ENCODE results near the gene HOXD8. TPM values are rescaled to one million over a fixed set of nuclear protein-coding genes. Genes with fewer than 3 reads are reported as not detected.

Gene HOXD8
- total and polyA plus RNA-seq, 4 donors, result 0.34 to 1.6 (median 1.0) TPM

DNA sequence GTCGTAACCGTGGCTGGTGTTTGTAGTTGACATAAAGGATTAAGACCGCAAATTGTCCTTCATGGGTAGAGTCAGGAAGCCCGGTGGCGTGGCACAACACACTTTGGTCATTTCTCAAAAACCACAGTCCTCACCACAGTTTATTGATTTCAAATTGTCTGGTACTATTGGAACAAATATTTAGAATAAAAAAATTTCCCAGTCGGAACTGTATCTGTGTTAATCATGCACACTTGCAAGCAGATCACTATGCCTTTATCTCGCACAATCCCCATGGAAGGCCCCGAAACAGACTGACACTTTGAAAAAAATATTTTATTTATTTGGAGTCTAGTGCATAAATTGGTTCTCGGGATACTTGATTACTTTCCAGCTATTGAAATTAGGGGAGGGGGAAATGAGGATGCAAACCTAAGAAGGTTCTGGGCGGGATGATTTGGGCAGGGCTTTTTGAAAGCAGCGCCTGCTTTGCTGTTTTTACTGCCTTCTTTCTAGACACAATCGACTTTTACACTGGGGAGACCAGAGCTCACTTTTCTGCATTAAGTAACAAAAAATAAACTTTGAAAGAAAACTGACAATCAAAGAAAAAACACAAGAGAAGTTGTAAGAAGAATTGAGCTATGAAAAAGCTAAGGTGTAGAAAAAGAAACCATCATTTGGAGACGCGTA lies 43.5 kb downstream of the HOXD8 start:
- peaks cover 29 to 97% (median 87%) of the 10 kb centered on the region in 3 donors for H3K27me3 ChIP-seq (ENCODE audit: control insufficient read depth in 3 of 3, insufficient read depth in 3 of 3, low read length in 2 of 3)
- H3K4me3 ChIP-seq, result no peak overlapping the region
- ATAC-seq (ENCODE audit: insufficient read depth, low FRiP score), result no peak
- TF ChIP-seq, protein P1, sequence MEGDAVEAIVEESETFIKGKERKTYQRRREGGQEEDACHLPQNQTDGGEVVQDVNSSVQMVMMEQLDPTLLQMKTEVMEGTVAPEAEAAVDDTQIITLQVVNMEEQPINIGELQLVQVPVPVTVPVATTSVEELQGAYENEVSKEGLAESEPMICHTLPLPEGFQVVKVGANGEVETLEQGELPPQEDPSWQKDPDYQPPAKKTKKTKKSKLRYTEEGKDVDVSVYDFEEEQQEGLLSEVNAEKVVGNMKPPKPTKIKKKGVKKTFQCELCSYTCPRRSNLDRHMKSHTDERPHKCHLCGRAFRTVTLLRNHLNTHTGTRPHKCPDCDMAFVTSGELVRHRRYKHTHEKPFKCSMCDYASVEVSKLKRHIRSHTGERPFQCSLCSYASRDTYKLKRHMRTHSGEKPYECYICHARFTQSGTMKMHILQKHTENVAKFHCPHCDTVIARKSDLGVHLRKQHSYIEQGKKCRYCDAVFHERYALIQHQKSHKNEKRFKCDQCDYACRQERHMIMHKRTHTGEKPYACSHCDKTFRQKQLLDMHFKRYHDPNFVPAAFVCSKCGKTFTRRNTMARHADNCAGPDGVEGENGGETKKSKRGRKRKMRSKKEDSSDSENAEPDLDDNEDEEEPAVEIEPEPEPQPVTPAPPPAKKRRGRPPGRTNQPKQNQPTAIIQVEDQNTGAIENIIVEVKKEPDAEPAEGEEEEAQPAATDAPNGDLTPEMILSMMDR (IDR thresholded peaks at IDR 0.05; ENCODE audit: control extremely low read depth, extremely low read depth), result no peak
- no peaks in the 10 kb centered on the region for H3K36me3 ChIP-seq (ENCODE audit: control insufficient read depth in 4 of 4, insufficient read depth in 4 of 4, low read length in 4 of 4)
- H3K9me3 ChIP-seq (ENCODE audit: control insufficient read depth in 4 of 4, insufficient read depth in 3 of 4, low read length in 3 of 4), result peaks cover 0 to 15% (median 0%) of the 10 kb centered on the region in 4 donors
- DNase-seq, result no peak
- no peak overlapping the region for H3K27ac ChIP-seq (ENCODE audit: low read depth in 1 of 2, low read length in 1 of 2)
- H3K9ac ChIP-seq (ENCODE audit: insufficient read depth in 1 of 2, low read length in 2 of 2), result no peak overlapping the region
- 25 to 40% methylated on average over 14 of the region's 14 CpGs for WGBS, 2 donors
- peaks cover 0 to 14% (median 2%) of the 10 kb centered on the region in 5 donors for H3K4me1 ChIP-seq (ENCODE audit: control insufficient read depth in 5 of 5, insufficient read depth in 5 of 5, low read length in 5 of 5)

DNA sequence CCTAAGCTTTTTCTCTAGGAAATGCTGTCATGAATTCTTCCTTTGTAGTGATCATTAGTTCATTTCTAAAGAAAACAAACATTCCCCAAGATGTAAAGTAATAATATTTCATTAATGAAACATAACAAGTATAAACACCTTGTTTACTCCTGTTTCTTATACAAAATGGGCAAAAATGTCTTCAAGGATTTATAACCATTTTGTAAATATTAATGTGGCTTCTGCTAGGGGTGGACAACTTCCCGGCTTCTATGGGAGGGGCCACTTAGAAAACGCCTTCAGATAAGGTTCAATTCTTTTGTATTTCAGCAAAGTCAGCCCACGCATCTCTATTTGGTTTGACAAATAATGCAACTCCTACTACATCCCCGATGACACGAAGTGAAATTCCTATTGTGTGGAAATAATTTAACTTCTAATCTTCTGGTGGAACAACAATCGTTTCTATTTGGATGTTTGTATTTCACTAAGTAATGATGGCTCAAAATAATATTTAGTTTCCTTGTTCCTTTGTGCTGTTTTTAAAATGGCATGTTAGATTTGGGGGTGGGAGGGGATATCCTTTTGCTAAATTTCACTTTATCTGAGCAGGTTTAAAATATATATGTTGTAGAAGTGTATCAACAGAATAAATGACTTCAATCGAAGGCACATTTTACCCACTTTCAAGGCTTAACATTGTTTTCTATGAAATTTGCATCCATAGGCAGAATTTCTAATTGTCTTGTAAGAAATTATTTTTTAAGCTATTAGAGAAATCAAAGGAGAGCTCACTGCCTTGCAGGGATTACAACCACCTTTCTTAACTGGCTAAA lies 44.3 kb downstream of the HOXD8 start:
- H3K27me3 ChIP-seq (ENCODE audit: control insufficient read depth in 3 of 3, insufficient read depth in 3 of 3, low read length in 2 of 3), result peaks cover 30 to 93% (median 84%) of the 10 kb centered on the region in 3 donors
- H3K4me1 ChIP-seq (ENCODE audit: control insufficient read depth in 5 of 5, insufficient read depth in 5 of 5, low read length in 5 of 5), result peaks cover 0 to 20% (median 4%) of the 10 kb centered on the region in 5 donors
- H3K4me3 ChIP-seq, result no peak overlapping the region
- DNase-seq (no peak), ATAC-seq (ENCODE audit: insufficient read depth, low FRiP score) (no peak)
- WGBS, 2 donors, result 20 to 36% methylated on average over 7 of the region's 7 CpGs
- no peak overlapping the region for H3K9ac ChIP-seq (ENCODE audit: insufficient read depth in 1 of 2, low read length in 2 of 2)
- H3K36me3 ChIP-seq (ENCODE audit: control insufficient read depth in 4 of 4, insufficient read depth in 4 of 4, low read length in 4 of 4), result no peaks in the 10 kb centered on the region
- no peak overlapping the region for H3K27ac ChIP-seq (ENCODE audit: low read depth in 1 of 2, low read length in 1 of 2)
- H3K9me3 ChIP-seq (ENCODE audit: control insufficient read depth in 4 of 4, insufficient read depth in 3 of 4, low read length in 3 of 4), result peaks cover 0 to 18% (median 0%) of the 10 kb centered on the region in 4 donors
- TF ChIP-seq, protein P1 (IDR thresholded peaks at IDR 0.05; ENCODE audit: control extremely low read depth, extremely low read depth), result no peak

DNA sequence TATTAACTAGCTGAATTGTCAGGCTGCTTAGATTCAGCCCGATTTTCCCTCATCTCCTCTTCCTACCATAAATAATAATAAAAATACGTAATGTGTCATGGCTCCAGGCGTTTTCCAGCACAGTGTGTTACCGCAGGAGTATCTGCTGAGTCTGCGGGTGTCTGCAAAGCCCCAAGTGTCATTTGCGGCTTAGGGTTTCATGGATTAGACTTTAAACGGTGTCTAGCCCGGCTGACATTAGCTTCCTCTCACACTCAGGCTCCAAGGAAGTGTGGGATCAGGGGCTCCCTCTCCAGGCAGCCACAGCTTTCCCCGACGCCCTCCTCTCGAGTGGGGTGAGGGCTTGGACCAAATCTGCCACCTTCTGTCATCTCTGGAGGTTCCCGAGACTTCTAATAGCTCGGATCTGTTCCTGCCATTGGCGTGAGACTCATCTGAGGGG lies 44.9 kb downstream of the HOXD8 start:
- 6 to 22% methylated on average over 14 of the region's 14 CpGs for WGBS, 2 donors
- H3K4me3 ChIP-seq, result no peak overlapping the region
- TF ChIP-seq, protein P1 (IDR thresholded peaks at IDR 0.05; ENCODE audit: control extremely low read depth, extremely low read depth), result no peak
- peaks cover 0 to 18% (median 0%) of the 10 kb centered on the region in 4 donors for H3K9me3 ChIP-seq (ENCODE audit: control insufficient read depth in 4 of 4, insufficient read depth in 3 of 4, low read length in 3 of 4)
- DNase-seq, result peak in 1 of 3 donors; percentile 25
- peaks cover 30 to 92% (median 90%) of the 10 kb centered on the region in 3 donors for H3K27me3 ChIP-seq (ENCODE audit: control insufficient read depth in 3 of 3, insufficient read depth in 3 of 3, low read length in 2 of 3)
- H3K27ac ChIP-seq (ENCODE audit: low read depth in 1 of 2, low read length in 1 of 2), result no peak overlapping the region
- no peaks in the 10 kb centered on the region for H3K36me3 ChIP-seq (ENCODE audit: control insufficient read depth in 4 of 4, insufficient read depth in 4 of 4, low read length in 4 of 4)
- no peak for ATAC-seq (ENCODE audit: insufficient read depth, low FRiP score)
- H3K4me1 ChIP-seq (ENCODE audit: control insufficient read depth in 5 of 5, insufficient read depth in 5 of 5, low read length in 5 of 5), result peaks cover 0 to 20% (median 4%) of the 10 kb centered on the region in 5 donors
- H3K9ac ChIP-seq (ENCODE audit: insufficient read depth in 1 of 2, low read length in 2 of 2), result no peak overlapping the region

Data from lung (tissue), 12 donors.